Endothelial cell of umbilical vein (primary cell): ENCODE measurements around the gene OTOP2. TPM values are rescaled to one million over a fixed set of nuclear protein-coding genes. Genes with fewer than 3 reads are reported as not detected.

Experiments
- BruUV-seq: library from RNA; stranded (reverse); fragments of 400-500 nt; replicated peaks from 2 replicates; lab custom pipeline; 2021; lab: Mats Ljungman, UMichigan
- CTCF ChIA-PET: fragments of 300-600, 350-600 bp; sonication (Branson Sonifier 250); formaldehyde crosslinking; loops from one replicate; lab custom pipeline; 2021; ENCODE audit warnings: antibody characterized with exemption, inconsistent platforms; lab: Charles Lee
- POLR2A ChIA-PET: fragments of 300-600, 350-600 bp; sonication (Branson Sonifier 250); formaldehyde crosslinking; loops from one replicate; lab custom pipeline; 2021; ENCODE audit warnings: antibody characterized with exemption, inconsistent platforms; lab: Charles Lee
- DNase-seq: peaks from one replicate; pipeline ENCODE4 v3.0.0-alpha.2; 2011; ENCODE audit warnings: low read depth, low spot score
- FAIRE-seq: peaks from 2 replicates; lab custom pipeline; 2011; peaks lifted over from hg19 to GRCh38; lab: Jason Lieb, UNC
- H2AFZ ChIP-seq: 2 replicates; pipeline ENCODE4 v1.6.0; 2012; ENCODE audit warnings: low read depth, low read length, control low read depth, inconsistent platforms
- H3K27ac ChIP-seq: 2 replicates; pipeline ENCODE4 v1.5.1; 2011; ENCODE audit warnings: low read depth, mild to moderate bottlenecking, control low read depth, low read length, moderate library complexity; ENCODE audit not compliant: insufficient read depth
- H3K27me3 ChIP-seq, 2 experiments: 2 replicates each; pipeline versions ENCODE4 v1.6.0 to v1.6.1; 2011; ENCODE audit warnings: low read length in 2 of 2, mixed read lengths in 1 of 2; ENCODE audit not compliant: control insufficient read depth in 2 of 2, insufficient read depth in 2 of 2
- H3K36me3 ChIP-seq, 2 experiments: 2 replicates in 1 of 2; 3 replicates in 1 of 2; pipeline ENCODE4 v1.5.1; 2011; ENCODE audit warnings: low read length in 2 of 2, mild to moderate bottlenecking in 1 of 2, moderate library complexity in 1 of 2; ENCODE audit not compliant: control insufficient read depth in 2 of 2, insufficient read depth in 2 of 2; ENCODE audit errors: extremely low read depth in 1 of 2
- H3K4me1 ChIP-seq: 3 replicates; pipeline ENCODE4 v1.5.1; 2011; ENCODE audit warnings: mild to moderate bottlenecking, low read length; ENCODE audit not compliant: control insufficient read depth, insufficient read depth; ENCODE audit errors: extremely low read depth
- H3K4me2 ChIP-seq: 2 replicates; pipeline ENCODE4 v1.6.1; 2011; ENCODE audit warnings: low read length, control low read depth, mixed read lengths; ENCODE audit not compliant: insufficient read depth
- H3K4me3 ChIP-seq, 3 experiments: fragments of 200-600 bp in 1 of 3; sonication (generic), shearing (Covaris generic) in 1 of 3; replicated peaks in 1 of 3; 2 replicates each; pipeline ENCODE4 v1.5.1; 2011 to 2016; ENCODE audit warnings: control low read depth in 3 of 3, low read length in 3 of 3, mild to moderate bottlenecking in 2 of 3, inconsistent platforms in 1 of 3, low read depth in 1 of 3, moderate library complexity in 1 of 3; ENCODE audit not compliant: insufficient read depth in 1 of 3
- H3K79me2 ChIP-seq: 2 replicates; pipeline ENCODE4 v1.6.0; 2012; ENCODE audit warnings: low read length, inconsistent platforms; ENCODE audit not compliant: control insufficient read depth, insufficient read depth
- H3K9ac ChIP-seq: replicated peaks from 2 replicates; pipeline ENCODE3; 2011; ENCODE audit warnings: low read length, control low read depth; ENCODE audit not compliant: insufficient read depth; ENCODE audit errors: extremely low read depth
- H3K9me1 ChIP-seq: replicated peaks from 3 replicates; pipeline ENCODE4 v1.6.0; 2011; ENCODE audit warnings: mild to moderate bottlenecking, low read length; ENCODE audit not compliant: control insufficient read depth, insufficient read depth; ENCODE audit errors: extremely low read depth
- H3K9me3 ChIP-seq: replicated peaks from 2 replicates; pipeline ENCODE4 v1.5.1; 2012; ENCODE audit warnings: low read length, inconsistent platforms; ENCODE audit not compliant: control insufficient read depth, insufficient read depth
- H4K20me1 ChIP-seq: replicated peaks from 2 replicates; pipeline ENCODE3; 2011; ENCODE audit warnings: mild to moderate bottlenecking, low read length; ENCODE audit not compliant: control insufficient read depth, insufficient read depth; ENCODE audit errors: extremely low read depth
- CTCF ChIP-seq, 2 donors: IDR thresholded peaks; 1 replicate in 1 of 2; 2 replicates in 1 of 2; pipeline ENCODE4 v1.5.1; 2011; ENCODE audit warnings: low read length in 2 of 2, mild to moderate bottlenecking in 2 of 2, moderate library complexity in 2 of 2, control low read depth in 1 of 2, inconsistent platforms in 1 of 2, low read depth in 1 of 2; ENCODE audit not compliant: insufficient read depth in 1 of 2; ENCODE audit errors: extremely low read depth in 1 of 2
- EZH2 ChIP-seq: IDR thresholded peaks from 2 replicates; pipeline ENCODE4 v1.6.1; 2012; ENCODE audit warnings: borderline replicate concordance, low read depth, mild to moderate bottlenecking, moderate library complexity, low read length, inconsistent platforms; ENCODE audit not compliant: severe bottlenecking
- FOS ChIP-seq: IDR thresholded peaks from 2 replicates; pipeline ENCODE4 v1.6.1; 2011; ENCODE audit warnings: mild to moderate bottlenecking, low read length, moderate library complexity, borderline replicate concordance; ENCODE audit not compliant: insufficient read depth
- GATA2 ChIP-seq: IDR thresholded peaks from 2 replicates; pipeline ENCODE4 v1.7.0; 2011; ENCODE audit warnings: low read depth, mild to moderate bottlenecking, moderate library complexity, mixed read lengths, low read length; ENCODE audit not compliant: insufficient read length, insufficient read depth
- JUN ChIP-seq: IDR thresholded peaks from 2 replicates; pipeline ENCODE4 v1.6.1; 2011; ENCODE audit warnings: borderline replicate concordance, low read depth; ENCODE audit not compliant: insufficient read length, insufficient read depth
- MYC ChIP-seq: IDR thresholded peaks from one replicate; pipeline ENCODE4 v1.6.1; 2011; ENCODE audit warnings: mild to moderate bottlenecking, low read depth, low read length
- POLR2A ChIP-seq: IDR thresholded peaks from 2 replicates; pipeline ENCODE4 v1.6.1; 2012; ENCODE audit warnings: low read depth, mild to moderate bottlenecking, control low read depth, low read length
- POLR2AphosphoS5 ChIP-seq: IDR thresholded peaks from 2 replicates; pipeline ENCODE4 v1.6.1; 2012; ENCODE audit warnings: low read depth, mild to moderate bottlenecking, control low read depth, low read length, moderate library complexity; ENCODE audit not compliant: insufficient read depth
- dilution Hi-C: fragments of 300-500 bp; cut with MboI; formaldehyde crosslinking; loops from one replicate; pipeline ENCODE4 v1.15.0; 2019; ENCODE audit warnings: low sequenced_read_pairs; ENCODE audit not compliant: extremely low pct_ligation_motif_present
- intact Hi-C: fragments of 100-400 bp; cut with micrococcal nuclease; formaldehyde crosslinking; loops from one replicate; pipeline ENCODE4 v1.10.0; 2022
- polyA plus RNA-seq, 4 experiments: library from polyadenylated mRNA; depleted of rRNA in 3 of 4; stranded (reverse) in 3 of 4; unstranded in 1 of 4; fragments of >200 nt; gene quantifications; 2 replicates each; pipeline versions ENCODE4 v1.2.1 to v1.2.3, GENCODE V29; 2011 to 2012; ENCODE audit warnings: missing spikeins in 1 of 4
- total RNA-seq: library from RNA; stranded (reverse); gene quantifications from 2 replicates; pipeline ENCODE4 v1.2.3, GENCODE V29; 2021
- TF ChIP-seq, protein P1 (sequence below): IDR thresholded peaks from 2 replicates; pipeline ENCODE4 v1.6.1; 2011; ENCODE audit not compliant: insufficient read depth, insufficient read length

The OTOP2 gene
- total and polyA plus RNA-seq, 2 donors (not counting 3 experiments of a cell fraction or from before 2014, with no cell fraction given), result not detected

DNA sequence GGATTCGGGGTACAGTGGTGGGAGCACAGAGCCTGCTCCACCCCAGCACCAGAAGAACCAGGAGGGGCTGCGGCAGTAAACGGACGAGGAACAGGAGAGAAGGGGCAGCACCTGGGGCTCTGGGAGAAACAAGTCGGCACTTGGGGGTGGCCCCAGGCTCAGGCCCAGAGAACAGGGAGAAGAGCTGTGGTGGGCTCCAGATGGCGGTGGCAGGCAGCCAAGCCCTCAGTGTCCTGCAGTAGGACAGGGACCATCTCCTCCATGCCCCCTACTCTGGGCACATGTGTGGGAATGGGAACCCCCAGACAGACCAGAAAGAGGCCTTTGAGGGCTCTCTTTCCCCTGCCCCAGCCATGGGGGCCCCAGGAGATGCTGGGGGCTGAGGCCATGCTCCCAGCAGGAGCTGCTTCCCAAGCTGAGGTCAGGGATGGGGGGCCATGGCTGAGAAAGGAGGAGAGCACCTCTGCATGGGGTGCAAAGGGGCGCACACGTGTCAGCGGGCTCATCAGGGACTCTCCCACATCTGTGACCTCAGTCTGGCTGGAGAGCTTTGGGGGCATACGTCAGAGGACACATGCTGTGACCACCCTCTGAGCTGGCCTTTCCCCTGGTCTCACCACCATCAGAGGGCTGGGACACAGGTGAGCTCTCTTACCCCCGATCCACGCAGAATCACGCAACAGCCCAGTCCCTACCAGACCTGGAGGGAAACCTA is 7.8 kb upstream of the OTOP2 start:
- Histone ChIP-seq H2AFZ (no peak overlapping the region), H3K27me3 (no peaks in the 10 kb centered on the region), H3K36me3 (no peaks in the 10 kb centered on the region), H3K9me1 (no peaks in the 10 kb centered on the region), H3K79me2 (no peaks in the 10 kb centered on the region), H3K9ac (no peak overlapping the region), H3K4me2 (no peak overlapping the region), H3K4me3 (no peak overlapping the region), H3K9me3 (no peaks in the 10 kb centered on the region), H4K20me1 (no peaks in the 10 kb centered on the region), H3K27ac (no peak overlapping the region), H3K4me1 (no peaks in the 10 kb centered on the region)
- intact Hi-C loops (no loop called here), dilution Hi-C loops (no loop called here)
- FAIRE-seq, result no peak
- no peak for DNase-seq
- ChIA-PET POLR2A (no interaction called here), CTCF (no interaction called here)
- no peak for TF ChIP-seq MYC
- no peak for TF ChIP-seq EZH2
- TF ChIP-seq, protein P1, sequence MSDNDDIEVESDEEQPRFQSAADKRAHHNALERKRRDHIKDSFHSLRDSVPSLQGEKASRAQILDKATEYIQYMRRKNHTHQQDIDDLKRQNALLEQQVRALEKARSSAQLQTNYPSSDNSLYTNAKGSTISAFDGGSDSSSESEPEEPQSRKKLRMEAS, result no peak
- TF ChIP-seq POLR2AphosphoS5, result no peak
- TF ChIP-seq FOS, result no peak
- no peak for TF ChIP-seq JUN
- TF ChIP-seq GATA2, result no peak
- TF ChIP-seq POLR2A, result no peak
- TF ChIP-seq CTCF (IDR thresholded peaks at IDR 0.05; ENCODE audit: extremely low read depth in 1 of 2, insufficient read depth in 1 of 2, low read depth in 1 of 2, low read length in 2 of 2), result no peak
- BruUV-seq, result no TSS peak
